NCI-H510A treated with DMSO at 0.1 percent for 48 hours (cell line): ENCODE measurements around the gene PRCC.
"Not testable (repeated sequence)": the region's sequence is repeated elsewhere in the genome, so short reads cannot be mapped to it uniquely, and the experiment has no call there.

Source experiments
- DNase-seq: peaks from one replicate; lab custom pipeline; 2025; lab: John Stamatoyannopoulos, UW

The PRCC gene

DNA sequence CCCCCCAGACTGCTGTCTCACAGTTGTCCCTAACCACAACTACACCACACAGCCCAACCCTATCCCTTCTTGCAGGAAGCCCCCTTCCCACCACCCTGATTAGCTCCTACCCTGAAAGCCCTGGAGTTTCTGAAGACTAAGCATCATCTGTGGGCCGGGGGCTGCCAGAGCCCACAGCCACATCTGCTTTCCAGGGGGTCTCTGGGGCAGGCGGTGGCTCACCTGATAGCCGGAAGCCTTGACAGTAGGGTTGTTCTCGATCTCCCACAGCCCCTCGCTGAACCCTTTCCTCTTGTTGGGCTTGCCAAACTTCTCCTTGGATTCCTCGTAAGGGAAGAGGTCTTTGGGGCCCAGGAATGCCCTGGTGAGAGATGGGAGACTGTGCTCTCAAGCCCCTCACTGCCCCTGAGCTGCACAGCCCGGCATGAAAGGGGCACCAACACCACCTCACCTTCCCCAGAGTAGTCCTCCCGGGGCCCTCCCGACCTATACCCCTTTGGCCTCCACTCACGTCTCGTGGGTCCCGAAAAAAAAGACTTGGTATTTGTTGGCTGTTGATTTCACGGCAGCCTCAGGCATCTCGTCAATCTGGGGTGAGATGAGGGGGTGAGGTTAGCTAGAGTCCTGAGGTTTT is 22.4 kb upstream of the PRCC start:
- DNase-seq, result no peak

DNA sequence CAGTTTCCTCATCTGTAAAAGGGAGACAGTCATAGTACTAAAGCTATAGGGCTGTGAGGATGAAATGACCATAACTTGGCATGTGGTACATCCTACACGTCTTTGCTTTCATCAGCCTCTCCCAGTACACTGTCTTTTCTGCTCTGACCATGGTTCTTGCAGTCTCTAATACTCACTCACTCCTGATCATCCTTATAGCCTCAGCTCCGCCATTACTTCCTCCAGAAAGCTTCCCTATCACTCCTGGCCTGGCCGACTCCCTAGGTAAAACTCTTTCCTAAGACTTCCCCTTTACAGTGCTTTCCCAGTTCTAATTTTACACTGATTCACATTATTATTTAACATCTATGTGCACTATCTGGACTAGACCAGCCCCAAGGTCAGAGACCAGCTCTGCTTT is 21.5 kb upstream of the PRCC start:
- DNase-seq, result no peak

DNA sequence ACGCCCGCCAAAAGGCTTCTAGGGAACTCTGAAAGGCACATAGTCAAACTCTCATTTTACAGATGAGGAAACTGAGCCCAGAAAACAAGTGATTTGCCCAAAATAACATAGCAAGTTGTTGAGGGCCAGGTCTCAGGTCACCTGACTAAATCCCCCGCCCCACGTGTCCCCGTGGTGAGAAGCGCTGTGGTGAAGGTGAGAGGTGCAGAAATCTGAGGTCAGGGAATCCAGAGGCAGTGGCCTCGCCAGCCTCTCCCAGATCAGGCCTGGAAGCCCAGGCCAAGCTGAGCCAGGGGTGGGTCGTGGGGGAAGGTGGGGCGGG is 21.0 kb upstream of the PRCC start:
- DNase-seq, result no peak

DNA sequence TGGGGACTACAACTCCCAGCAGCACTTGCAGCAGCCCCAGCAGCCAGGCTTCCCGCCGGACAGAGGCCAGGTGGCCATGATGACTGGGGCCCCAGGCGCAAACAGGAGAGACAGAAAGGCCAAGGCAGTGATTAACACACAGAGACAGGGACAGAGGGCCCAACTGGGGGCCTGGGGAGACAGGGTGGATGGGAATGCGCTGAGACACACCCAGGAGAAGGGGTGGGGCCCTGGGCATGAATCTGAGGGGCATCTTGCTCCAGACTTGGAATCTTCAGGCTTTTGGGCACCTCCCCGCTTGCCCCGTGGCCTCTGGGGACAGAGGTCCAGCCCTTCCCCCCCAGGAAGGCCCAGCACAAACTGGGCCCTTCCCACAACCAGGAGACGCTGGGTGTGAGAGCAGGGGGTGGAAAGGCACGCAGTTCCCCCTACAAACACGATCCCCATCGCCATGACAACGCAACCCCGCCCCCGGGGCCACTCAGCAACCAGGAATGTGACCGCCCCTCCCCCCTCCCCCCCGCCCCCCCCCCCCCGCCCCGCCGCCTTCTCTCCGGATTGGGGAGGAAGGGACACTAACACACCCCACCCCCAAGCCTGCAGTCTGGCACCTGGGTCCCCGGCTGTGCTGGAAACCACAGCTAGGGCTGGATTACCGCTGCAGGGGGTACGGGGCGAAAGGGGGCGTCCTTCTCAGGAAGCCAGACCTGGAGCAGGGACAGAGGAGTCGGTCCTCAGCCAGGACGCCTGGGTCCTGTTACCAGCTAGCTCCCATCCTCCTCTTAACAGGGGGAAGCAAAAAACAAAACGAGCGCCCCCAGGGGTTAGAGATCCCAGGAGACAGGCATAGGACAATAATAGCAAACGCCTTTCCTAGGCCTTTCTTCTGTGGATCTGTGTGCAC is 20.4 kb upstream of the PRCC start:
- DNase-seq, result peak; percentile 53

DNA sequence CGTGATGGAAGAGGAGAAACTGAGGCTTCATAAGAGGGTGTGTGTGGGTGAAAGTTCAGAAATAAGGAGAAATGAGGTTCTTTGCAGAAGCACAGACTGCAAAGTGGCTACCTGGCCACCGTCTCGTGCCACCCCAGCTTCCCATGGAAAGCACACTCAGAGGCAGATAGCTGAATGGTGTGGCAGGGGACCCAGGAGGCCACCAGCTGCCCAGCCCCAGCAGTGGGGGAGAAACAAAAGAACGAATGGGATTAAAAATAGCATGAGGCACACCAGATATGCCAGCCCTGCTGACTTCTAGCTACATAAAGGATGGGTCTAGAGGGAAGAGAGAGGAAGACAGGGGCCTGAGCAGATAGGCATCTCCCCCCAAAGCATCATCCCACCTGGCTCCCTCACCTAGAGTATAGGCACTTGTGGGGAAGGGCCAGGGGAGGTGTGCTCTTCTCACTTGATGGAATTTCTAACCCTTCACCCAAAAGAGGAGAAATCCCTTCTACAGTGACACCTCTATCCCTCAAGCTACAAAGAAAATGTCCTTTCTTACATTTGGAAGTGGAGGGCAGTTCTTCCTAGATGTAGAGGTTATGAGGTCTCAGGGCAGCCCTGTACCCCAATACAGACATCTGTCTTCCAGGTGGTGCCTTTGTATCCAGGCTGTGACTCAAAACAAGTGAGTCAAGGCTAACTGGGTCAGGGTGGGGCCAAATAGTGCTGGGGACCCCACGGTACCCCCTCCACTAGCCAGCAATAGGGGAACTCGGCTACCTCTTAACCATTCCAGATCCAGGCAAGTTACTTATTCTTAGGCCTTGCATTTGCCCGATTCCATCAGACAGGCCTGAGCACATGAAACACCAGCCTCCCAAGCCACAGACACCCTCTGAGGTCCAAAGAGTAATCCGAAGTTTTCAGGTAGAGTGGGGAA is 19.3 kb upstream of the PRCC start:
- no peak for DNase-seq

DNA sequence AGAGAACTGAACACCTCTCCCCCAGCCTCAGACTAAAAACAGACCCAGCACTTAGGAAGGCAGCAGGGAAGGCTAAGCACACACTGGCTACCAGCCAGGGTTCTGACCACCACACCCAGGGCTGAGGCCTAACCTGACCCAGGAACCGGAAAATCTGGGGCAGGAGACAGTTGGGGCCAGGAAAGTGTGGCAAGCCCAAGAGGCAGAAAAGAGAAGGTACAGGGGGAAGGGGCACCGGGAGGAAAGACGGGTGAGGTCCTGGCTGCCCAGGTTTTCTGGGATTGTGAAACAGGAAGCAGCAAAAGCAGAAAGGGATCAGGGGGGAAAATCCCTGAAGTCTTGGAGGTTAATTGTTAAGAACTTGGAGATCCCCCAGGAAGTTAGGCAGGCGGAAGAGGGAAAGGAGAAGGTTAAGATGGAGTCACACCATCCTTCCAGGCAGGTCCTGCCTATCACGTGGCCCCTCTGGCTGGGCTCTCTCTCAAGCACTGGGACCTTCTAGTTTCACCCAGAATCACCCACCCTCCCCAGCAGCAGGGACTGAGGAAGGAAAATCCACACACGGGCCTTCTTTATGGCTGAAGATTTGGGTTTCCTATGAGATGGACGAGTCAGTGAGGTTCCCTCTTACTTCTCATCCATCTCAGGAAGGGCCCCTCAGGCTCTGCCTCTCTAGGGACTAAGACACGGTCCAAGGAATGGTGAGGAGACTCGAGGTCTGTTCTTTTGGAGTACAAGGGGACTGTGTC is 18.5 kb upstream of the PRCC start:
- DNase-seq, result no peak

DNA sequence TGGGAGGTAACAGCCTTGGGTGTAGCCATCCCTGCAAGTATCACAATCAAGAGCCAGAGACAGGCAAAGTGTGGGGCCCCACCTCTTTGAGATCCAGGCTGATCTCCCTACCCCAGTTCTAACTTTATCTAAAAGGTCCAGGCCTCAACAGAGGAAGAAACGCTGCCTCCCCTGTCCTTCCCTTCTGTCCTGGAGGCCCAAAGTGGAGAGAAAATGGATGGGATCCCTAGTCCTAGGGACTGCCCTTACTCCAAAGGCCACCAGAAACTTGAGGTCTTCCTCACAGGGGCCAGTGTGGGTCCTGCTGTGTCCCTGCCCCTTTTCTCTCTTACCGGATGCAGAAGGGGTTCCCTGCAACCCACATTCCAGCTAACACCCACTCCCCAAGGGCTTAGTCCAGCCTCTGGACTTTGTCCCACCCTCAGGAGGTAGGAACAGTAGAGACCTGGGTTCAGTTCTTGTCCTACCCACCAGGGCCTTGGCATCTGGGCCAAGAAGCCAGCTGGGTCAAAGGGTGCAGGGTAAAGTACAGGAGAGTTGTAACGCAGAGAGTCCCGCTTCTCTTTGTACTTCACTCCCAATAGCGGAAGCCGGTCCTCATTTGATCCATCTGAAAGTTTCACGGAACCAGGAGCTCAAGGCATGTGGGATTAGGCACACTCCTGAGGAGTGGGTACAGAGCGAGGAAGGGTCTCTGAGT is 17.8 kb upstream of the PRCC start:
- no peak for DNase-seq

DNA sequence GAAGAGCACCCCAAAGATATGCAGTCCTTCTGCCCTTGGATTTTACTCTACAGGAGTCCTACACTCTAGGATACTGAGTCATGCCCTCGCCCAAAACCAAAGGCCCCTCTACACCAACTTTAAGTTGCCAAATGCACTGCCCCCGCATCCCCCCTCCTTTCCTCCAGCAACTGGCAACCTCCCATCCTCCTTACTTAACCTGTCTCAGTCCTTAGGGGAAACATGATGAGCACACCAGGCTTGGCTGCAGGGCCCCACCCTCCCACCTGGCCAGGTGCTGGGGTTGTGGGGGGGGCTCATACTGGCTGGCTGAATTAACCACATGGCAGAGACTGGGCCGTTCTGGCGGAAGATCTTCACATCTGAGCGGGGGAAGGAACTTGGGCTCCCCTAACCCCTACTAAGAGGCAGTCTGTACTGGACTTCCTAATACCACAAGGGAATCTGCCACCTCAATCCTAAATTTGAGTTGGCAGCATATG is 17.1 kb upstream of the PRCC start:
- peak; percentile 47 for DNase-seq

DNA sequence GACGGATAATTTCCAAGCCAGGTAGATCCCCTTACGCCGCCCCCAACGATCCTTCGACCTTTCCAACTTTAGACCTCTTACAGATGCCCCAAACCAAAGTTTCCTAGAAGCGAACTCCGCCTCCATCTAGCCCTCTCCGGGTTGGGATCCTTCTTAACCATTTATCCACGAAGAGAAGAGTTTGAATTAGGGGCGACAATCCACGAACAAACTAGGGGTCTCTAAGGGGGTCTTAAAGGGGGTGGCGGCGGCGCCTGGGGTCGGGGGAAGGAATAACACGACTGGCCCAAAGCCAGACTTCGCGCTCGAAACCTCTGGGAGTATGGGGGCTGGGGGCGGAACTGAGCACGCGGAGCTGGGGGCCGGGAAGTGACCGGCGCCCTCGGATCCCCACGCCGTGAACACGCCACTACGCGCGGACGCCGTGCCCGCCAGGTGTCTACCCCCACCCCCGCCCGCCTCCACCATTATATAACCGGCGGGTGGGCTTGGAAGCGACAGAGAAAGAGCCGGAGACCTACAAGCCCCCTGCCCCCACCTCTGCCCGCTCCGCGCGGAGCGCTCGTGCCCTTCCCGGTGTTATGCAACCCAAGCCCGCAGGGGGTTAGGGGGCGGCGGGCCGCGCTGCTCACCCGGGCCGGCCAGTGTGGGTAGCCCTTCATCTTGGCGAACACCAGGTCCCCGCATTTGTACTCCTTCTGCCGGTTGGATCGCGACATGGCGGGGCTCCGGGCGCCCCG is 16.5 kb upstream of the PRCC start:
- DNase-seq, result peak; percentile 31

DNA sequence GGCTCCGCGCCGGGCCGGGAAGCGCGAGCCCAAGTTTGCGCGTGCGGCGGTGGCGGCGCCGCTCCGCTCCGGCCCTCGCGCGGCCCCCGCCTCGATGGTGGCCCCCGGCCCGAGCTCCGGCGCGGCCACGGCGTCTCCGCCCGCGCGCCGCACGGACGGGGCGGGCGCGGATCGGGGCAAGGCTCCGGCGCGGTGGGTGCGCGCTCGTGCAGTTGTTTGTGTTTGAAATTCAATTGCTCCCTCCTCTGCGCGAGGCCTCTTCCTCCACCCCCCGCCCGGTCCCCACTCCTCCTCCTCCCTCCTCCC is 15.9 kb upstream of the PRCC start, which contains the start of gene HDGF:
HDGF (minus strand) TSS at position 225 of the 306 bp plus-strand sequence. CDS start 246 bp downstream, outside the sequence.
- DNase-seq, result no peak

DNA sequence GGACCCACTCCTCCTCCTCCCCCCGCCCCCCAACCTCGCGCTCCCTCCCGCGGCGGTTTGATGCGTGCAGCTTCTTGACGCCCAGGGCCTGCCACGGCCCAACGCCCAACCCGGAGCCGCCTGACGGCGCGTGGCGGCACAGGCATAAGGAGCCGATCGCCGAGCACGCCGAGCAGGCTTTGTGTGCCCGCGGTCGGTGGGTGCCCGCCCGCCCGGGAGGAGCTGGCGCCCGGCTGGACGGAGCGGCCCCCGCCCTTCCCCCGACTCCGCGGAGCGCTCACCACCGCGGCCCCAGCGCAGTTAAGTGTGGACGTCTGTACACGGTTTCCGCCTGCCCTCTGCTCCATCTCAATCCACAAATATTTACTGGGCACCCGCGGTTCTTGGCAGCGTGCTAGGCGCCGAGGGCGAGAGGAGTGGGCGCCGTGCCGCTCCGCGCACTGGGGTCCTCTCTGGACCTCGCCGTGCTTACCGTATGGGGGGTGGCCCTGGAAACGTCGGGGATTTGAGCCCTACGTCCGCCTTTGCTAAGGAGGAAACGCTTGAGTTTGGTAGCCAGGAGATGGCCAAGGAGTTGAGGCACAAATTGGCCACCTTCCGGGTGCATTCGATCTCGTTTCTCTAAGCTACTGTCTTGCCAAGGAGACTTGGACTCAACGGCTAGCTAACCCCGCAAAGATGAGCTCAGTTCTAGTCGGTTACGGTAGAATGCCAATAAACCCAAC is 15.4 kb upstream of the PRCC start:
- DNase-seq, result peak; percentile 75

DNA sequence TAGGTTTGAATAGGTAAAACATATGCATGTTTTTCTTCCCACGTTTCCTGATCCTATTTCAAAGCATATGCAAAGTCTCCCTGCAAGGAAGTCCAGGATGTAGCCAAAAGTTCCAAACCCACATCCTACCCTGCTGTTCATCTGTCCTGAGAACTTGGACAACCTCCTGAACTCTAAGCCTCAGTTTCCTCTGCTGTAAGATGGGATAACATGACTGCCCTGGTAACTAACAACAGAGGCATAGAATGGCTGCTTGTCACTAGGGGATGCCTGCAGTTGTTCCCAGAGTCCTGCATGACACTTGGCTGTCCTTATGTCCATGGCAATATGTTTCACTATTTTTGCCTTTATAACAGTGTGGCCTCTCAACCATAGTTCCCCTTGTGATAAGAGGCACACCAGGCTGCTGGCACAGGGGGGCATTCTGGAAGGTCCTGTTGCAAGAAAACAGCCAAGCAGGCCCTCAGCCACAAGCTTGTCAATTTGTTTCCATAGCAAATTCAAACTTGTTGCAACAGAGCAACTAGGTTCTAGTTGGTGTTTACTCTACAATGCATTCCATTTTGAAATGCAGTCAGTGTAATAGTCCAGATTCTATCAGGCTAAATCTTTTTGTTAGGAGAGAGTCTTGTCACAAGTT is 14.4 kb upstream of the PRCC start:
- no peak for DNase-seq

DNA sequence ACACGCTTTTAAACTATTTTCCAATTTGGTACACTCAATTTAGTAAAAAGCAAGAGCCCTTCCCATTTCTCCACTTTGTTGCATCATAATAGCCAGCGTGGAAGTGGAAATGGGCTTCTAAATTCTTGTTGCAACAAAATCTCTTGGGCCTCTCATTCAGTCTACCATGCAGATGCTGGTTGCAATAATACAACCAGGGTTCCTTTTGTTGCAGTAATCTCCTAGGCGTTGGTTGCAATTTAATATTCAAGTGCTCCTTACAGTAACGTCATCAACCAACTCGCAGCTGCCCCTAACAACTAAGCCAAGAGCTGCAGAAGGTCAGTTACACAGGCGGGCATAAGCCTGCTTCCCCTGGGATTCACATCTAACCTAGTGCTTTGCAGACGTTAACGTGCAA is 13.1 kb upstream of the PRCC start:
- DNase-seq, result peak; percentile 16

DNA sequence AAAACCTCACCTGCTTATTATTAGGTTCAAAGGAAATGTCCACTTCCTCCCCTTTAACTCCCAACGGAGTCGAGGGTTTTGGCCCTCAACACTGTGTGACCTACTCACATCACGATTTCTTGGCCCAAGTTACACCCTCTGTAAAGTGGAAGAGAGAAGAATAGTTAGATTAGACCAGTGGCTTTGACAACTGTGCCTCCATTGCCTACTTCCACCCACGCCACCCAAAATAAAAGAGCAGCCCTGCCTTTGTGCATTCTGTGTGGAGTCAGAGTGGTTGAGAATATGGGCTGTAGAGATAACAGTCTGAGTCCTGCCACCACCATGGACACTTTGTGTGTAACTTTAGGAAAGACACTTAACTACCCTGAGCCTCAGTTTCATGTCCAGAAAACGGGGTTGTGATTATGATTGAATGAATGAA is 11.8 kb upstream of the PRCC start:
- no peak for DNase-seq

DNA sequence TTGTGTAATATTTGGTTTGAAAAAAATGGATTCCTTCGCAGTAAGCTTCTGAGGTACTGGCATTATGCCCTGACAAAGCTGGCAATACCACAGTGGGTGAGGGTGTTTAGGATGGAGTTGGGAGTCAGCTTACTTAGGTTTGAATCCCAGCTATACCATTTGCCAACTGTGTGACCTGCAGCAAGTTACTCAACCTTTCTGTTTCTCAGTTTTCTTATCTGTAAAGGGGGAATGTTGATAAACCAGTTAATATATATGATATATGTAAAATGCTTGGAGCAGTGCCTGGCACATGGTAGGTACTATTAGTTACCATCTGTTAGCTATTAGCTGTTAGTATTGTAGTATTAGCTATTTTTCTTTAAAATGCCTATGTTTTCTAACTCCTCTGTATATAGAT is 11.0 kb upstream of the PRCC start:
- no peak for DNase-seq

DNA sequence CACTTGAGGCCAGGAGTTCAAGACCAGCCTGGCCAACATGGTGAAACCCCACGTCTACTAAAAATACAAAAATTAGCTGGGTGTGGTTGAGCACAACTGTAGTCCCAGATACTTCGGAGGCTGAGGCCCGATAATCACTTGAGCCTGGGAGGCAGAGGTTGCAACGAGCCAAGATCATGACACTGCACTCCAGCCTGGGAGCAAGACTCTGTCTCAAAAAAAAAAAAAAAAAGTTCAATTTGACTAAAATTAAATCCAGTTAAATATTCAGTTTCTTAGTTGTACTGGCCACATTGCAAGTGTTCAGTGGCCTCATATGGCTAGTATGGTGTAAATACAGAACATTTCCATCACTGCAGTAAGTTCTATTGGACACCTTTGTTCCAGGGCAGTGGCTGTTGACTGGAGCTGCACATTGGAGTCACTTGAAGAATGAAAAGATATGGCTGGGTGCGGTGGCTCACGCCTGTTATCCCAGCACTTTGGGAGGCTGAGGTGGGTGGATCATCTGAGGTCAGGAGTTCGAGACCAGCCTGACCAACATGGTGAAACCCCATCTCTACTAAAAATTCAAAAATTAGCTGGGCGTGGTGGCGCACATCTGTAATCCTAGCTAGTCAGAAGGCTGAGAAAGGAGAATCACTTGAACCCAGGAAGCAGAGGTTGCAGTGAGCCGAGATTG is 9.6 kb upstream of the PRCC start:
- DNase-seq, result not testable (repeated sequence)

DNA sequence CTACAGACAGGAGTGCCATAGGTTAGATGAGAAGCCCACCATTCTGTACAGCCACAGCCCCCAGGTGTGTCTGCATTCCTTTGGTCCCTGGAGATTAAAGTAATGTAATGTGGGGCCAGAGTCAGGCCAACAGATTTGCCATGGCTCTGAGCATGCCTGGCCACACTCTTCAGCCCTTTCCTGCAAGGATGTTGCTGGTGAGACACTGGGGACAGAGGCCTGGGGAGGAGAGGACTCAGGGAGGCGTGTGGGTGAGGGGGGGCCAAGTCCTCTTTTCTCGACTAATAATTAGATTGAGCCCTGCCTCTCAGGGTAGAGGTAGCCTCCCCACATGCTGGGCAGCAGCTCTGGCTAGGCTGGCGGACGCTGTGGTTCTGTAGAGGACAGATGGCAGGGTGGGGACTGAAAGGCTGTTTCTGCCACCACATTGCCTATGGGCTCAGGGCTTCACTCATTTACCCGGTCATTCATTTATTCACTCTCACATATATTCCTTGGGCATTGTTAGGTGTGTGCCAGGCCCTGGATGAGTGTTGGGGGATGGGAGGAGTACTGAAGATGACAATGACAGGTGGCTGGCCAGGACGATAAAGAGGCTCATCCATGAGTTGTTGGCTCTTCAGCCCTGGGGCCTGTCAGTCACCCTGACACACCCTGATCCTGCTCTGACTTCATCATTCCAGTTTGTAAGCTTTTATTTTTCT is 7.1 kb upstream of the PRCC start:
- DNase-seq, result peak; percentile 33

DNA sequence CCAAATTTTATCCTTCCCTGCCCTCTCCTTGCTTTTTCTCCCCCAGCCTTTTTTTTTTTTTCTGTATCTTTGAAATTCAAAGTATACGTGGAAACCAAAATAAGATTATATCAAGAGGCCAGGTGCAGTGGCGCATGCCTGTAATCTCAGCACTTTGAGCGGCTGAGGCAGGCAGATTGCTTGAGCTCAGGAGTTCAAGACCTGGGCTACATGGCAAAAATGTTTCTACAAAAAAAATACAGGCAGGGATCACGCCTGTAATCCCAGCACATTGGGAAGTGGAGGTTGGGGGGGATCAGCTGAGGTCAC is 6.6 kb upstream of the PRCC start:
- DNase-seq, result no peak
